H9 (cell line): ENCODE measurements around the gene EPB41L2. TPM values are rescaled to one million over a fixed set of nuclear protein-coding genes. Genes with fewer than 3 reads are reported as not detected.

Source experiments
- DNase-seq: peaks from one replicate; pipeline ENCODE4 v3.0.0-alpha.2; 2017
- H2AFZ ChIP-seq: one replicate; pipeline ENCODE4 v1.6.1; 2013; ENCODE audit warnings: mild to moderate bottlenecking, low read length, control low read depth, moderate library complexity
- H2AK5ac ChIP-seq: 2 replicates; pipeline ENCODE4 v1.6.1; 2013; ENCODE audit warnings: low read length, control low read depth, mixed read lengths; ENCODE audit not compliant: insufficient read length
- H2BK120ac ChIP-seq: one replicate; pipeline ENCODE4 v1.6.1; 2013; ENCODE audit warnings: low read depth, mild to moderate bottlenecking, low read length, control low read depth, inconsistent platforms; ENCODE audit not compliant: poor library complexity, severe bottlenecking
- H2BK12ac ChIP-seq: 2 replicates; pipeline ENCODE4 v1.6.1; 2013; ENCODE audit warnings: low read length, control low read depth, mixed read lengths, low read depth; ENCODE audit not compliant: insufficient read length
- H2BK15ac ChIP-seq: 2 replicates; pipeline ENCODE4 v1.6.1; 2013; ENCODE audit warnings: low read depth, low read length, control low read depth
- H2BK20ac ChIP-seq: one replicate; pipeline ENCODE4 v1.6.1; 2013; ENCODE audit warnings: low read depth, mild to moderate bottlenecking, low read length, control low read depth, inconsistent platforms; ENCODE audit not compliant: poor library complexity, severe bottlenecking
- H2BK5ac ChIP-seq: 2 replicates; pipeline ENCODE4 v1.6.1; 2013; ENCODE audit warnings: low read length, control low read depth, mixed read lengths; ENCODE audit not compliant: insufficient read length
- H3K14ac ChIP-seq: 2 replicates; pipeline ENCODE4 v1.6.1; 2013; ENCODE audit warnings: low read length, control low read depth; ENCODE audit not compliant: insufficient read depth
- H3K18ac ChIP-seq: 2 replicates; pipeline ENCODE4 v1.6.1; 2013; ENCODE audit warnings: low read depth, mild to moderate bottlenecking, mixed read lengths, low read length, control low read depth; ENCODE audit not compliant: insufficient read length
- H3K23ac ChIP-seq: 2 replicates; pipeline ENCODE4 v1.6.1; 2013; ENCODE audit warnings: low read length, control low read depth, mixed read lengths, low read depth; ENCODE audit not compliant: insufficient read length
- H3K23me2 ChIP-seq: 2 replicates; pipeline ENCODE4 v1.6.1; 2013; ENCODE audit warnings: low read depth, mild to moderate bottlenecking, mixed read lengths, low read length, control low read depth; ENCODE audit not compliant: insufficient read length, poor library complexity, severe bottlenecking
- H3K27ac ChIP-seq: 2 replicates; pipeline ENCODE4 v1.5.1; 2013; ENCODE audit warnings: low read length, control low read depth, mixed read lengths, low read depth; ENCODE audit not compliant: insufficient read length
- H3K27me3 ChIP-seq: 2 replicates; pipeline ENCODE4 v1.6.1; 2013; ENCODE audit warnings: low read length, control low read depth, inconsistent platforms; ENCODE audit not compliant: insufficient read depth
- H3K4ac ChIP-seq: 2 replicates; pipeline ENCODE4 v1.6.1; 2013; ENCODE audit warnings: low read depth, mild to moderate bottlenecking, control low read depth, inconsistent platforms, low read length, moderate library complexity
- H3K4me1 ChIP-seq: 2 replicates; pipeline ENCODE4 v1.6.1; 2013; ENCODE audit warnings: low read length, control low read depth, inconsistent platforms; ENCODE audit not compliant: insufficient read depth
- H3K4me2 ChIP-seq: 2 replicates; pipeline ENCODE4 v1.6.1; 2013; ENCODE audit warnings: low read length, control low read depth, mixed read lengths; ENCODE audit not compliant: insufficient read length, insufficient read depth
- H3K56ac ChIP-seq: 2 replicates; pipeline ENCODE4 v1.6.1; 2013; ENCODE audit warnings: low read depth, mild to moderate bottlenecking, mixed read lengths, low read length, control low read depth; ENCODE audit not compliant: insufficient read length
- H3K79me1 ChIP-seq: 2 replicates; pipeline ENCODE4 v1.6.1; 2013; ENCODE audit warnings: low read depth, mild to moderate bottlenecking, moderate library complexity, low read length, control low read depth, inconsistent platforms; ENCODE audit not compliant: insufficient read depth, poor library complexity, severe bottlenecking
- H3K79me2 ChIP-seq: 2 replicates; pipeline ENCODE4 v1.6.1; 2013; ENCODE audit warnings: low read length, control low read depth, inconsistent platforms; ENCODE audit not compliant: insufficient read depth
- H3K9ac ChIP-seq: 2 replicates; pipeline ENCODE4 v1.6.1; 2013; ENCODE audit warnings: low read length, control low read depth, mixed read lengths; ENCODE audit not compliant: insufficient read length; ENCODE audit errors: extremely low read depth
- H3K9me3 ChIP-seq: one replicate; pipeline ENCODE4 v1.6.1; 2013; ENCODE audit warnings: low read depth, low read length, inconsistent platforms; ENCODE audit not compliant: control insufficient read depth
- H3T11ph ChIP-seq: one replicate; pipeline ENCODE4 v1.6.1; 2013; ENCODE audit warnings: mild to moderate bottlenecking, low read length, control low read depth, inconsistent platforms
- H4K20me1 ChIP-seq: one replicate; pipeline ENCODE4 v1.6.1; 2013; ENCODE audit not compliant: control insufficient read depth, insufficient read length, insufficient read depth
- H4K5ac ChIP-seq: 2 replicates; pipeline ENCODE4 v1.6.1; 2013; ENCODE audit warnings: low read depth, mild to moderate bottlenecking, mixed read lengths, low read length, control low read depth; ENCODE audit not compliant: insufficient read length
- H4K8ac ChIP-seq: replicated peaks from 2 replicates; pipeline ENCODE4 v1.6.1; 2013; ENCODE audit warnings: low read length, control low read depth, mixed read lengths, low read depth; ENCODE audit not compliant: insufficient read length
- H4K91ac ChIP-seq: 2 replicates; pipeline ENCODE4 v1.6.1; 2013; ENCODE audit warnings: low read depth, mild to moderate bottlenecking, moderate library complexity, mixed read lengths, low read length, control low read depth; ENCODE audit not compliant: insufficient read length
- H3K27ac Mint-ChIP-seq, 3 experiments: 2 replicates in 2 of 3; 3 replicates in 1 of 3; pipeline ENCODE4 v1.8.0; 2020 to 2021; ENCODE audit warnings: mixed read lengths in 3 of 3, mild to moderate bottlenecking in 1 of 3, moderate library complexity in 1 of 3
- H3K27me3 Mint-ChIP-seq: 2 replicates; pipeline ENCODE4 v1.8.0; 2021; ENCODE audit warnings: low read depth, mild to moderate bottlenecking, moderate library complexity, mixed read lengths
- H3K36me3 Mint-ChIP-seq, 3 experiments: 2 replicates in 2 of 3; 3 replicates in 1 of 3; pipeline ENCODE4 v1.8.0; 2020 to 2021; ENCODE audit warnings: low read depth in 3 of 3, mixed read lengths in 3 of 3; ENCODE audit not compliant: insufficient read depth in 1 of 3
- H3K4me1 Mint-ChIP-seq, 2 experiments: 2 replicates each; pipeline ENCODE4 v1.8.0; 2020; ENCODE audit warnings: mixed read lengths in 2 of 2
- H3K4me3 Mint-ChIP-seq, 2 experiments: 2 replicates in 1 of 2; 3 replicates in 1 of 2; pipeline ENCODE4 v1.8.0; 2020 to 2021; ENCODE audit warnings: mild to moderate bottlenecking in 2 of 2, mixed read lengths in 2 of 2, moderate library complexity in 1 of 2
- H3K9me3 Mint-ChIP-seq, 2 experiments: 2 replicates in 1 of 2; 3 replicates in 1 of 2; pipeline ENCODE4 v1.8.0; 2020; ENCODE audit warnings: mild to moderate bottlenecking in 2 of 2, mixed read lengths in 2 of 2, moderate library complexity in 1 of 2
- CTCF ChIP-seq: fragments of 200-600 bp; sonication (generic); conservative IDR thresholded peaks from 3 replicates; pipeline ENCODE4 v1.8.0; 2021; ENCODE audit warnings: antibody characterized with exemption, mild to moderate bottlenecking
- WGBS: extraction: QIAGEN DNeasy Blood & Tissue Kit; methylation state at CpG from one replicate; pipeline ENCODE4 v1.1.7; 2013; ENCODE audit warnings: missing lambda C conversion rate, low lambda C conversion rate, mixed read lengths; ENCODE audit not compliant: insufficient read length; ENCODE audit errors: extremely low coverage; 5-methylcytosine and 5-hydroxymethylcytosine counted together
- total RNA-seq: library from RNA; stranded (reverse); gene quantifications from 2 replicates; pipeline ENCODE4 v1.2.1, GENCODE V29; 2021

The EPB41L2 gene
- total RNA-seq, 1 experiment from 2014 or later, result 90.2 TPM

- no peak overlapping the region for H2BK5ac ChIP-seq
- TF ChIP-seq CTCF, result no peak
- no peak overlapping the region for H4K8ac ChIP-seq
- no peak overlapping the region for H3K23ac ChIP-seq
- H3K79me1 ChIP-seq, result no peaks in the 10 kb centered on the region
- H3K18ac ChIP-seq, result no peak overlapping the region
- no peaks in the 10 kb centered on the region for H3K79me2 ChIP-seq
- DNase-seq, result no peak
- no peak overlapping the region for H4K5ac ChIP-seq
- no peak overlapping the region for H2BK12ac ChIP-seq
- no peak overlapping the region for H2BK15ac ChIP-seq
- H4K20me1 ChIP-seq, result no peaks in the 10 kb centered on the region
- no peak overlapping the region for H2AK5ac ChIP-seq
- no peak overlapping the region for H3K4me3 Mint-ChIP-seq
- no peaks in the 10 kb centered on the region for H3K27me3 Mint-ChIP-seq
- no peak overlapping the region for H2BK20ac ChIP-seq
- H4K91ac ChIP-seq, result no peak overlapping the region
- H3K56ac ChIP-seq, result no peak overlapping the region
- no peak overlapping the region for H2BK120ac ChIP-seq
- H3K27ac Mint-ChIP-seq, result no peak overlapping the region
- H3K4me2 ChIP-seq, result no peak overlapping the region
- no peak overlapping the region for H3K4ac ChIP-seq
- no peaks in the 10 kb centered on the region for H3K4me1 ChIP-seq
- no peak overlapping the region for H3K9ac ChIP-seq
- H3K4me1 Mint-ChIP-seq, result 0 out of 4 replicates have a peak, but pooled peaks cover 0 to 3% of the 10 kb centered on the region in 2 experiments
- H3T11ph ChIP-seq, result no peak overlapping the region
- peaks cover 0 to 3% (median 0%) of the 10 kb centered on the region in 3 experiments; a peak in 2 of 7 replicates for H3K36me3 Mint-ChIP-seq
- H3K27ac ChIP-seq, result no peak overlapping the region
- no peak overlapping the region for H3K14ac ChIP-seq
- H3K27me3 ChIP-seq, result no peaks in the 10 kb centered on the region
- no peaks in the 10 kb centered on the region for H3K23me2 ChIP-seq
- H3K9me3 Mint-ChIP-seq, result peaks cover 3 to 9% of the 10 kb centered on the region in 2 experiments
- H3K9me3 ChIP-seq, result no peaks in the 10 kb centered on the region
- no peak overlapping the region for H2AFZ ChIP-seq
- no CpG with 5 or more reads among the region's 3 CpGs for WGBS
These were observed 248.5 kb downstream of the EPB41L2 start for GRCh38 chr6:130814506-130814905.
